Activated B cell treated with CpG ODN at 0.5 μM for 24 hours (primary cell): ENCODE data around the gene EHMT1. TPM values are rescaled to one million over a fixed set of nuclear protein-coding genes. Genes with fewer than 3 reads are reported as not detected.
A peak's percentile ranks its signal among the peaks of the same experiment; 100 is the strongest.
"Not testable (repeated sequence)": the region's sequence is repeated elsewhere in the genome, so short reads cannot be mapped to it uniquely, and the experiment has no call there.

Experiments used
- ATAC-seq: fragments of 200-7000 bp; cut with Tn5 transposase; one replicate; pipeline ENCODE4 v1.10.0; 2021; ENCODE audit warnings: low read depth, mild to moderate bottlenecking, moderate library complexity
- CTCF ChIA-PET: fragments of 350-600 bp; sonication (Branson Sonifier 250); formaldehyde crosslinking; loops from one replicate; lab custom pipeline; 2021; ENCODE audit warnings: antibody characterized with exemption; lab: Charles Lee
- POLR2A ChIA-PET: fragments of 350-600 bp; sonication (Branson Sonifier 250); formaldehyde crosslinking; loops from one replicate; lab custom pipeline; 2021; ENCODE audit warnings: antibody characterized with exemption; lab: Charles Lee
- DNase-seq: peaks from one replicate; pipeline ENCODE4 v3.0.0; 2022
- H3K27ac Mint-ChIP-seq: one replicate; pipeline ENCODE4 v1.8.0; 2020; ENCODE audit warnings: mixed read lengths
- H3K27me3 Mint-ChIP-seq: one replicate; pipeline ENCODE4 v1.8.0; 2021; ENCODE audit warnings: mixed read lengths
- H3K36me3 Mint-ChIP-seq: one replicate; pipeline ENCODE4 v1.8.0; 2021; ENCODE audit warnings: low read depth, mixed read lengths
- H3K4me1 Mint-ChIP-seq: one replicate; pipeline ENCODE4 v1.8.0; 2021; ENCODE audit warnings: mixed read lengths
- H3K4me3 Mint-ChIP-seq: one replicate; pipeline ENCODE4 v1.8.0; 2020; ENCODE audit warnings: mild to moderate bottlenecking, mixed read lengths
- H3K9me3 Mint-ChIP-seq: one replicate; pipeline ENCODE4 v1.8.0; 2020; ENCODE audit warnings: mixed read lengths
- CTCF ChIP-seq: fragments of 200-600 bp; IDR thresholded peaks from one replicate; pipeline ENCODE4 v1.8.0; 2022; ENCODE audit warnings: antibody characterized with exemption, mild to moderate bottlenecking
- intact Hi-C: fragments of 100-400 bp; cut with micrococcal nuclease; formaldehyde crosslinking; loops from one replicate; pipeline ENCODE4 v1.15.1; 2024
- total RNA-seq: library from RNA; stranded (reverse); gene quantifications from 2 replicates; pipeline ENCODE4 v1.2.3, GENCODE V29; 2022

EHMT1 gene
- total RNA-seq, 1 donor from 2014 or later = 163 TPM

GRCh38 chr9:137777761-137778160 lies 159.0 kb downstream of the EHMT1 start:
- Mint-ChIP-seq H3K27me3 (no peaks in the 10 kb centered on the region), H3K36me3 (peaks cover 57% of the 10 kb centered on the region), H3K9me3 (no peaks in the 10 kb centered on the region), H3K27ac (no peak overlapping the region), H3K4me3 (no peak overlapping the region), H3K4me1 (peaks cover 1% of the 10 kb centered on the region)
- ChIA-PET POLR2A (no interaction called here), CTCF (interaction anchor here (1.1 kb wide), 1 partner anchor 105 kb away, joined by 4 read pairs; no protein-coding TSS in a partner anchor)
- ATAC-seq (no peak), DNase-seq (no peak)
- intact Hi-C loops = no loop called here
- TF ChIP-seq CTCF = no peak

GRCh38 chr9:137778336-137778735 lies 159.5 kb downstream of the EHMT1 start:
- H3K27ac Mint-ChIP-seq = peak overlapping the region; percentile 56
- ChIA-PET POLR2A (no interaction called here), CTCF (no interaction called here)

GRCh38 chr9:137778914-137779313 lies 160.1 kb downstream of the EHMT1 start:
- Mint-ChIP-seq H3K27me3 (no peaks in the 10 kb centered on the region), H3K4me3 (no peak overlapping the region), H3K36me3 (peaks cover 48% of the 10 kb centered on the region), H3K4me1 (no peaks in the 10 kb centered on the region), H3K27ac (peak overlapping the region; percentile 56), H3K9me3 (no peaks in the 10 kb centered on the region)
- ATAC-seq (no peak), DNase-seq (no peak)
- POLR2A ChIA-PET = no interaction called here
- no peak for TF ChIP-seq CTCF
- intact Hi-C loops = no loop called here
- CTCF ChIA-PET = no interaction called here

More at GRCh38 chr9:137778336-137778735, 159.5 kb downstream of the EHMT1 start:
- TF ChIP-seq CTCF = no peak
- ATAC-seq (no peak), DNase-seq (no peak)
- intact Hi-C loops = no loop called here
- Mint-ChIP-seq H3K36me3 (peaks cover 53% of the 10 kb centered on the region), H3K27me3 (no peaks in the 10 kb centered on the region), H3K4me1 (no peaks in the 10 kb centered on the region), H3K9me3 (no peaks in the 10 kb centered on the region), H3K4me3 (no peak overlapping the region)

- H3K4me3 Mint-ChIP-seq, H3K27ac Mint-ChIP-seq, CTCF ChIA-PET, H3K4me1 Mint-ChIP-seq, intact Hi-C loops, H3K9me3 Mint-ChIP-seq, DNase-seq, H3K27me3 Mint-ChIP-seq, POLR2A ChIA-PET, ATAC-seq: not testable (repeated sequence)
- H3K36me3 Mint-ChIP-seq = peaks cover 46% of the 10 kb centered on the region
These were observed 161.2 kb downstream of the EHMT1 start for GRCh38 chr9:137780031-137780430.

- ATAC-seq (no peak), DNase-seq (no peak)
- H3K36me3 Mint-ChIP-seq = peaks cover 43% of the 10 kb centered on the region
- POLR2A ChIA-PET = no interaction called here
- no peaks in the 10 kb centered on the region for H3K9me3 Mint-ChIP-seq
- TF ChIP-seq CTCF = no peak
- H3K27ac Mint-ChIP-seq = no peak overlapping the region
- CTCF ChIA-PET = no interaction called here
- no peaks in the 10 kb centered on the region for H3K4me1 Mint-ChIP-seq
- H3K4me3 Mint-ChIP-seq = no peak overlapping the region
- H3K27me3 Mint-ChIP-seq = no peaks in the 10 kb centered on the region
- intact Hi-C loops = no loop called here
These were observed 163.2 kb downstream of the EHMT1 start for GRCh38 chr9:137781906-137782585.

GRCh38 chr9:137783521-137783920 lies 164.7 kb downstream of the EHMT1 start:
- intact Hi-C loops = no loop called here
- peaks cover 38% of the 10 kb centered on the region for H3K36me3 Mint-ChIP-seq
- no peaks in the 10 kb centered on the region for H3K9me3 Mint-ChIP-seq
- peaks cover 4% of the 10 kb centered on the region for H3K4me1 Mint-ChIP-seq
- ChIA-PET POLR2A (no interaction called here), CTCF (no interaction called here)
- no peak for TF ChIP-seq CTCF
- peak overlapping the region; percentile 41 for H3K27ac Mint-ChIP-seq
- DNase-seq = no peak
- no peak for ATAC-seq
- no peak overlapping the region for H3K4me3 Mint-ChIP-seq
- H3K27me3 Mint-ChIP-seq = no peaks in the 10 kb centered on the region
